HCT116 (cell line): ENCODE data around the gene NBDY. TPM values are rescaled to one million over a fixed set of nuclear protein-coding genes. Genes with fewer than 3 reads are reported as not detected.

Experiments used
- ATAC-seq: fragments of 200-7000 bp; cut with Tn5 transposase; 2 replicates; pipeline ENCODE4 v1.9.1; 2020; ENCODE audit warnings: mild to moderate bottlenecking, moderate library complexity
- BruUV-seq: library from RNA; stranded (reverse); fragments of 400-500 nt; replicated peaks from 2 replicates; lab custom pipeline; 2021; lab: Mats Ljungman, UMichigan
- CTCF ChIA-PET: fragments of 300-600 bp; sonication (Branson Sonifier 250); formaldehyde crosslinking; loops from one replicate; lab custom pipeline; 2021; ENCODE audit warnings: antibody characterized with exemption; lab: Charles Lee
- POLR2A ChIA-PET: fragments of 300-600, 350-600 bp; sonication (Branson Sonifier 250); formaldehyde crosslinking; loops from one replicate; lab custom pipeline; 2021; ENCODE audit warnings: antibody characterized with exemption; lab: Charles Lee
- RAD21 ChIA-PET, 2 experiments: fragments of 300-600 bp; sonication (Branson Sonifier 250); formaldehyde crosslinking; loops; one replicate each; lab custom pipeline; 2023; ENCODE audit warnings: low total read pairs in 2 of 2; ENCODE audit not compliant: uncharacterized antibody in 2 of 2, unreplicated experiment in 2 of 2, low non-redundant PET in 1 of 2; lab: Charles Lee
- DNase-seq: peaks from one replicate; pipeline ENCODE4 v3.0.0-alpha.2; 2010; ENCODE audit warnings: low read depth, low spot score
- H2AFZ ChIP-seq: fragments of 200-600 bp; shearing (Covaris generic), sonication (generic); 2 replicates; pipeline ENCODE4 v1.6.1; 2017; ENCODE audit warnings: low read depth, mixed run types, mixed read lengths, antibody characterized with exemption, low read length; ENCODE audit not compliant: poor library complexity, severe bottlenecking
- H3K27ac ChIP-seq: 2 replicates; pipeline ENCODE4 v1.5.1; 2012; ENCODE audit warnings: low read depth, low read length
- H3K27me3 ChIP-seq: fragments of 200-600 bp; sonication (generic); 2 replicates; pipeline ENCODE4 v1.6.1; 2016; ENCODE audit warnings: mixed run types, low read length, mixed read lengths; ENCODE audit not compliant: insufficient read depth
- H3K36me3 ChIP-seq, 2 experiments: fragments of 200-500 bp in 1 of 2; fragments of 200-600 bp in 1 of 2; sonication (Bioruptor generic) in 1 of 2; sonication (generic) in 1 of 2; 2 replicates each; pipeline versions ENCODE4 v1.5.1 to v1.6.1; 2014 to 2016; ENCODE audit warnings: low read length in 2 of 2, inconsistent platforms in 1 of 2, mixed read lengths in 1 of 2, mixed run types in 1 of 2; ENCODE audit not compliant: insufficient read depth in 2 of 2, control insufficient read depth in 1 of 2
- H3K4me1 ChIP-seq, 2 experiments: fragments of 200-600 bp in 1 of 2; sonication (generic) in 1 of 2; 2 replicates each; pipeline versions ENCODE4 v1.5.1 to v1.6.1; 2012 to 2017; ENCODE audit warnings: low read length in 2 of 2, inconsistent platforms in 1 of 2, mild to moderate bottlenecking in 1 of 2, mixed read lengths in 1 of 2, mixed run types in 1 of 2, moderate library complexity in 1 of 2; ENCODE audit not compliant: insufficient read depth in 2 of 2, control insufficient read depth in 1 of 2
- H3K4me2 ChIP-seq: fragments of 200-600 bp; sonication (generic); 2 replicates; pipeline ENCODE4 v1.6.1; 2017; ENCODE audit warnings: mixed run types, low read length, mixed read lengths
- H3K4me3 ChIP-seq, 2 experiments: fragments of 200-600 bp in 1 of 2; sonication (generic) in 1 of 2; replicated peaks in 1 of 2; 2 replicates each; pipeline ENCODE4 v1.5.1; 2011 to 2016; ENCODE audit warnings: low read length in 2 of 2, control low read depth in 1 of 2, low read depth in 1 of 2, mild to moderate bottlenecking in 1 of 2, mixed read lengths in 1 of 2, mixed run types in 1 of 2
- H3K79me2 ChIP-seq: fragments of 200-600 bp; sonication (generic); 2 replicates; pipeline ENCODE4 v1.6.1; 2017; ENCODE audit warnings: mild to moderate bottlenecking, mixed run types, low read length, moderate library complexity, mixed read lengths; ENCODE audit not compliant: insufficient read depth
- H3K9ac ChIP-seq: fragments of 200-600 bp; sonication (generic); 2 replicates; pipeline ENCODE4 v1.6.1; 2016; ENCODE audit warnings: low read length, mixed read lengths
- H3K9me2 ChIP-seq: fragments of 200-600 bp; sonication (generic), shearing (Covaris generic); 2 replicates; pipeline ENCODE4 v1.6.1; 2017; ENCODE audit warnings: mixed run types, mild to moderate bottlenecking, moderate library complexity; ENCODE audit not compliant: insufficient read depth
- H3K9me3 ChIP-seq, 2 experiments: fragments of 200-500 bp in 1 of 2; fragments of 200-600 bp in 1 of 2; sonication (Bioruptor generic) in 1 of 2; sonication (generic) in 1 of 2; 2 replicates each; pipeline ENCODE4 v1.6.1; 2014 to 2017; ENCODE audit warnings: low read length in 2 of 2, mixed read lengths in 2 of 2, inconsistent platforms in 1 of 2, low read depth in 1 of 2, mild to moderate bottlenecking in 1 of 2, mixed run types in 1 of 2, moderate library complexity in 1 of 2; ENCODE audit not compliant: control insufficient read depth in 1 of 2, insufficient read depth in 1 of 2
- H4K20me1 ChIP-seq: fragments of 200-600 bp; sonication (generic), shearing (Covaris generic); 2 replicates; pipeline ENCODE4 v1.6.1; 2017; ENCODE audit warnings: mixed run types, mild to moderate bottlenecking, moderate library complexity; ENCODE audit not compliant: insufficient read depth
- EGR1 ChIP-seq: IDR thresholded peaks from 2 replicates; pipeline ENCODE4 v1.6.1; 2012; ENCODE audit warnings: low read depth
- ELF1 ChIP-seq: IDR thresholded peaks from 2 replicates; pipeline ENCODE4 v1.6.1; 2012; ENCODE audit warnings: low read depth, borderline replicate concordance
- EZH2 ChIP-seq: fragments of 200-600 bp; sonication (generic); IDR thresholded peaks from 2 replicates; pipeline ENCODE4 v1.6.1; 2017; ENCODE audit warnings: antibody characterized with exemption, mixed run types
- EZH2phosphoT487 ChIP-seq: fragments of 200-600 bp; IDR thresholded peaks from 2 replicates; pipeline ENCODE4 v1.6.1; 2018; ENCODE audit warnings: antibody characterized with exemption, borderline replicate concordance
- JUND ChIP-seq: IDR thresholded peaks from 2 replicates; pipeline ENCODE4 v1.6.1; 2012
- RAD21 ChIP-seq: IDR thresholded peaks from 2 replicates; pipeline ENCODE4 v1.6.1; 2012; ENCODE audit warnings: low read depth, mild to moderate bottlenecking
- TCF7L2 ChIP-seq: IDR thresholded peaks from 2 replicates; pipeline ENCODE4 v1.7.0; 2011; ENCODE audit warnings: borderline replicate concordance, inconsistent platforms; ENCODE audit not compliant: insufficient read depth, insufficient read length; ENCODE audit errors: extremely low read depth
- YY1 ChIP-seq: IDR thresholded peaks from 2 replicates; pipeline ENCODE4 v1.6.1; 2011; ENCODE audit warnings: low read length, low read depth, moderate library complexity, mild to moderate bottlenecking; ENCODE audit not compliant: insufficient replicate concordance; ENCODE audit errors: extremely low read depth
- ZFX ChIP-seq: fragments of 450-650 bp; IDR thresholded peaks from 2 replicates; pipeline ENCODE4 v1.6.1; 2017
- intact Hi-C: fragments of 100-400 bp; cut with micrococcal nuclease; formaldehyde crosslinking; loops from 2 replicates; pipeline ENCODE4 v1.10.0; 2022
- total RNA-seq: library from RNA; stranded (reverse); gene quantifications from one replicate; pipeline ENCODE4 v1.2.1, GENCODE V29; 2021; ENCODE audit not compliant: unreplicated experiment
- TF ChIP-seq, protein P1 (sequence below): IDR thresholded peaks from 2 replicates; pipeline ENCODE4 v1.6.1; 2012; ENCODE audit warnings: low read depth
- TF ChIP-seq, protein P2 (sequence below): IDR thresholded peaks from 2 replicates; pipeline ENCODE4 v1.6.1; 2011; ENCODE audit warnings: mild to moderate bottlenecking, low read length, moderate library complexity; ENCODE audit not compliant: insufficient replicate concordance; ENCODE audit errors: extremely low read depth

NBDY gene
- total RNA-seq, 1 experiment from 2014 or later: 65.6 TPM

DNA sequence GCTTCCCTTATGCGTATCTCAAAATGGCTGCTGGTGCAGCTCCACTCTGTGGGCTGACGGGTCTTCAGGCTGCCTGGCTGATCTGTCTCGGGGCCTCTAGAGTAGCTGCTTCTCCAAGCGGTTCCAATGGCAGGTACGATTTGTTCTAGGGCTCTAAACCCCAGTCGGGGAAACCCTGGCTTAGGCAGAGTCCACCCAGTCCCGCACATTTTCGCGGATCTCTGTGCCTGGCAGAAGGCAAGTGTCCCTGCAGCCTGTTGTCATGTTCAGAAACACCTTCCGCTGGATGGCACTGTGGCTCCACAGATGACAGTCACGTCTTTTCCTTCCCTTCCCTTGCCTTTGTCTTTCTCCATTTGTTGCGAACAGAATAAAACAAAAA lies 54.4 kb downstream of the NBDY start:
- H3K27ac ChIP-seq: no peak overlapping the region
- no peaks in the 10 kb centered on the region for H3K79me2 ChIP-seq
- H3K9me2 ChIP-seq: no peaks in the 10 kb centered on the region
- RAD21 ChIA-PET: no interaction called here
- no peaks in the 10 kb centered on the region for H3K4me1 ChIP-seq
- H3K9ac ChIP-seq: no peak overlapping the region
- H4K20me1 ChIP-seq: no peaks in the 10 kb centered on the region
- TF ChIP-seq, protein P1, sequence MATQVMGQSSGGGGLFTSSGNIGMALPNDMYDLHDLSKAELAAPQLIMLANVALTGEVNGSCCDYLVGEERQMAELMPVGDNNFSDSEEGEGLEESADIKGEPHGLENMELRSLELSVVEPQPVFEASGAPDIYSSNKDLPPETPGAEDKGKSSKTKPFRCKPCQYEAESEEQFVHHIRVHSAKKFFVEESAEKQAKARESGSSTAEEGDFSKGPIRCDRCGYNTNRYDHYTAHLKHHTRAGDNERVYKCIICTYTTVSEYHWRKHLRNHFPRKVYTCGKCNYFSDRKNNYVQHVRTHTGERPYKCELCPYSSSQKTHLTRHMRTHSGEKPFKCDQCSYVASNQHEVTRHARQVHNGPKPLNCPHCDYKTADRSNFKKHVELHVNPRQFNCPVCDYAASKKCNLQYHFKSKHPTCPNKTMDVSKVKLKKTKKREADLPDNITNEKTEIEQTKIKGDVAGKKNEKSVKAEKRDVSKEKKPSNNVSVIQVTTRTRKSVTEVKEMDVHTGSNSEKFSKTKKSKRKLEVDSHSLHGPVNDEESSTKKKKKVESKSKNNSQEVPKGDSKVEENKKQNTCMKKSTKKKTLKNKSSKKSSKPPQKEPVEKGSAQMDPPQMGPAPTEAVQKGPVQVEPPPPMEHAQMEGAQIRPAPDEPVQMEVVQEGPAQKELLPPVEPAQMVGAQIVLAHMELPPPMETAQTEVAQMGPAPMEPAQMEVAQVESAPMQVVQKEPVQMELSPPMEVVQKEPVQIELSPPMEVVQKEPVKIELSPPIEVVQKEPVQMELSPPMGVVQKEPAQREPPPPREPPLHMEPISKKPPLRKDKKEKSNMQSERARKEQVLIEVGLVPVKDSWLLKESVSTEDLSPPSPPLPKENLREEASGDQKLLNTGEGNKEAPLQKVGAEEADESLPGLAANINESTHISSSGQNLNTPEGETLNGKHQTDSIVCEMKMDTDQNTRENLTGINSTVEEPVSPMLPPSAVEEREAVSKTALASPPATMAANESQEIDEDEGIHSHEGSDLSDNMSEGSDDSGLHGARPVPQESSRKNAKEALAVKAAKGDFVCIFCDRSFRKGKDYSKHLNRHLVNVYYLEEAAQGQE: no peak
- TF ChIP-seq ZFX: no peak
- ATAC-seq (no peak), DNase-seq (no peak)
- no peak overlapping the region for H3K4me2 ChIP-seq
- no peaks in the 10 kb centered on the region for H3K27me3 ChIP-seq
- no TSS peak for BruUV-seq
- H2AFZ ChIP-seq: no peak overlapping the region
- POLR2A ChIA-PET: no interaction called here
- intact Hi-C loops: no loop called here
- H3K4me3 ChIP-seq: no peak overlapping the region
- no peaks in the 10 kb centered on the region for H3K9me3 ChIP-seq
- CTCF ChIA-PET: no interaction called here
- H3K36me3 ChIP-seq: no peaks in the 10 kb centered on the region; a peak in 1 of 4 replicates

DNA sequence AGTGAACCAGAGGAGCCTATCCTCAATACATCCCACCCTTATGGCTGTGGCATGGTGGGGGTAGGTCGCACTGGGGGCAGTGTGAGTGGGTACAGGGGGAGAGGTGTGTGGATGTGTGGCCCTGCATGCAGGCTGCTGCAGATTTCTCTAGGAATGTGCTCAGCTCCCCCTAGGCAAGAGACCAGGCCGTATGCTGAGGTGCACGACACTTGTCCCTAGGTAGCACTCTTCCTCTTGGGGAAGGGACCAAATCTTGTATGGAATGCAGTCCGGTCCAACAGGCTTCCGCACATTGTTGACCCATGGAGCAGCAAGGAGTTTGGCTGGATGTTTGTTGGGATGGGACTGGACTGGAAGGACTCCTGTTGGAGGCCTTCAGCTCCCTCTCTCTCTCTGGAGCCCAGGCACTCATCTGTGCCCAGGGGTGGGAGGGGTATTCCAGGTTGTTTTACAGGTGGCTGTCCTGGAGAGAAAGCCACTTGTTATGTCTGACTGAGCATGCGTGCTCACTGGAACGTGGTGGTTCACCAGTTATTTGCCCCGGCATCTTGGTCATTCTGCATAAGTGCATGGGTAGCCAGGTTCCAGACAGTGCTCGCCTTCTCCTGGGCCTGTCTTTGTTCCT lies 55.1 kb downstream of the NBDY start:
- TF ChIP-seq EZH2phosphoT487: no peak
- TF ChIP-seq ELF1: no peak
- no peak for TF ChIP-seq JUND
- no peak for TF ChIP-seq TCF7L2
- TF ChIP-seq RAD21: no peak
- TF ChIP-seq YY1: no peak
- TF ChIP-seq, protein P2, sequence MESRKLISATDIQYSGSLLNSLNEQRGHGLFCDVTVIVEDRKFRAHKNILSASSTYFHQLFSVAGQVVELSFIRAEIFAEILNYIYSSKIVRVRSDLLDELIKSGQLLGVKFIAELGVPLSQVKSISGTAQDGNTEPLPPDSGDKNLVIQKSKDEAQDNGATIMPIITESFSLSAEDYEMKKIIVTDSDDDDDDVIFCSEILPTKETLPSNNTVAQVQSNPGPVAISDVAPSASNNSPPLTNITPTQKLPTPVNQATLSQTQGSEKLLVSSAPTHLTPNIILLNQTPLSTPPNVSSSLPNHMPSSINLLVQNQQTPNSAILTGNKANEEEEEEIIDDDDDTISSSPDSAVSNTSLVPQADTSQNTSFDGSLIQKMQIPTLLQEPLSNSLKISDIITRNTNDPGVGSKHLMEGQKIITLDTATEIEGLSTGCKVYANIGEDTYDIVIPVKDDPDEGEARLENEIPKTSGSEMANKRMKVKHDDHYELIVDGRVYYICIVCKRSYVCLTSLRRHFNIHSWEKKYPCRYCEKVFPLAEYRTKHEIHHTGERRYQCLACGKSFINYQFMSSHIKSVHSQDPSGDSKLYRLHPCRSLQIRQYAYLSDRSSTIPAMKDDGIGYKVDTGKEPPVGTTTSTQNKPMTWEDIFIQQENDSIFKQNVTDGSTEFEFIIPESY: no peak
- no peak for TF ChIP-seq ZFX
- no peak for TF ChIP-seq EZH2
- no peak for TF ChIP-seq EGR1
- Histone ChIP-seq H3K4me3 (no peak overlapping the region), H3K4me1 (no peaks in the 10 kb centered on the region), H4K20me1 (no peaks in the 10 kb centered on the region), H3K27ac (no peak overlapping the region), H3K9ac (no peak overlapping the region), H3K9me2 (no peaks in the 10 kb centered on the region), H3K36me3 (no peaks in the 10 kb centered on the region; a peak in 1 of 4 replicates), H3K4me2 (no peak overlapping the region), H3K9me3 (no peaks in the 10 kb centered on the region), H2AFZ (no peak overlapping the region), H3K27me3 (no peaks in the 10 kb centered on the region), H3K79me2 (no peaks in the 10 kb centered on the region)
- intact Hi-C loops: no loop called here
- DNase-seq (no peak), ATAC-seq (no peak)
- ChIA-PET CTCF (no interaction called here), POLR2A (no interaction called here), RAD21 (no interaction called here)
- BruUV-seq: no TSS peak
